Measurements from ENCODE around the gene MRPS33.
A peak's percentile ranks its signal among the peaks of the same experiment; 100 is the strongest.
"Not testable (repeated sequence)": the region's sequence is repeated elsewhere in the genome, so short reads cannot be mapped to it uniquely, and the experiment has no call there.

The MRPS33 gene

GRCh38 chr7:141012044-141012685, 2.6 kb downstream of the MRPS33 start:
- DNase-seq: peak; percentile 67

- no peak for DNase-seq
Measured at GRCh38 chr7:141011443-141011842, 3.3 kb downstream of the MRPS33 start.

GRCh38 chr7:141003172-141004065, 11.3 kb downstream of the MRPS33 start:
- no peak for DNase-seq

- no peak for DNase-seq
Measured at GRCh38 chr7:141001546-141001945, 13.2 kb downstream of the MRPS33 start.

- no peak for DNase-seq
Measured at GRCh38 chr7:141001122-141001521, 13.6 kb downstream of the MRPS33 start.

GRCh38 chr7:140998715-140999114, 16.0 kb downstream of the MRPS33 start:
- DNase-seq: no peak

- DNase-seq: no peak
Measured at GRCh38 chr7:140992422-140992821, 22.3 kb downstream of the MRPS33 start.

GRCh38 chr7:140990193-140990962, 24.4 kb downstream of the MRPS33 start:
- no peak for DNase-seq

GRCh38 chr7:140989068-140989467, 25.7 kb downstream of the MRPS33 start:
- no peak for DNase-seq

GRCh38 chr7:140983802-140984201, 30.9 kb downstream of the MRPS33 start:
- DNase-seq: no peak

- no peak for DNase-seq
Measured at GRCh38 chr7:140982508-140982907, 32.2 kb downstream of the MRPS33 start.

GRCh38 chr7:140981951-140982350, 32.8 kb downstream of the MRPS33 start:
- DNase-seq: no peak

GRCh38 chr7:140977741-140978140, 37.0 kb downstream of the MRPS33 start:
- DNase-seq: peak; percentile 80

- no peak for DNase-seq
Measured at GRCh38 chr7:140972876-140973829, 41.6 kb downstream of the MRPS33 start.

GRCh38 chr7:140972344-140972743, 42.4 kb downstream of the MRPS33 start:
- no peak for DNase-seq

GRCh38 chr7:140967438-140967837, 47.3 kb downstream of the MRPS33 start:
- no peak for DNase-seq

GRCh38 chr7:140966561-140967233, 48.1 kb downstream of the MRPS33 start:
- no peak for DNase-seq

- DNase-seq: no peak
Measured at GRCh38 chr7:140961117-140961516, 53.6 kb downstream of the MRPS33 start.

- DNase-seq: not testable (repeated sequence)
Measured at GRCh38 chr7:140956997-140957396, 57.8 kb downstream of the MRPS33 start.

Measured in DMS79 treated with DMSO at 0.1 percent for 48 hours (cell line).